ENCODE measurements around the gene ZSCAN26. TPM values are rescaled to one million over a fixed set of nuclear protein-coding genes. Genes with fewer than 3 reads are reported as not detected.
"Not testable (repeated sequence)": the region's sequence is repeated elsewhere in the genome, so short reads cannot be mapped to it uniquely, and the experiment has no call there.

The ZSCAN26 gene
- polyA plus RNA-seq, 1 donor from 2014 or later, result 91.2 TPM

DNA sequence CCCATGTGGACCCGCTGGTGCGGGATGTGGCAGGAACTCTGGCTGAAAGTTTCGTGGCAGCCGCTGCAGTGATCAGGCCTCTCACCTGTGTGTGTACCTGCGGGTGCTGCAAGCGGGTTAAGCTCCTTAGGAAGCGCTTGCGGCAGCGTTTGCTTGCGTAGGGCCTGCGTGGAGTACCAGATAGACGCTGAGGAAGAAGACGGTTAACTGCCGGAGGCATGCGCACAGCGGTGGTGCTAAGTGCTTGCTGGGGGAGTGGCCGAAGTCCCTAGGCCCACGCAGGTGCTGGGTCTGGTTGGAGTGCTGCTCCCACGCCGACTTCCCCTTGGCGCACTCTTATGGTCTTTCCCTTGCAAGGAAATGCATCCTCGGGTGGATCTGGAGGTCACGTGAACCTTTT is 46.0 kb downstream of the ZSCAN26 start:
- H3K4me3 ChIP-seq (ENCODE audit: low read length), result no peak overlapping the region

DNA sequence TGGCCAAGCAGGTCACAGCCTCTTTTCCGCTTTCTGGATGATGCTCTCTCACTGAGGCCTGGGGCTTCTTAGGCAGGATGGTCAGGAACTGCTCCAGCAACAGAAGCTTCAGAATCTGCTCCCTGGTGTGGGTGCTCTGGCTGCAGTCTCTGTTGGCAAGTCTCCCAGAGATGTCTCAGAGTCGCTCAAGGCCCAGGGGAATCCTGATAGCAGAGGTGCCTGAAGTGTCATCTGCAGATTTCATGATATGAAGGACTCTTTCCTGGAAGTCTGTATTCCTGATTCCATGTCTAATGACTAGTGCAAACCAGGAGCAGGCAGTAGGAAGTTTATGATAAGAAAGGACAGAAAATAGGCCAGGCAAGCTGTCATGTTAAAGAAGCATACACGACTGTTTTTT is 48.7 kb downstream of the ZSCAN26 start:
- H3K4me3 ChIP-seq (ENCODE audit: low read length), result no peak overlapping the region
- no peaks in the 10 kb centered on the region for H3K36me3 ChIP-seq (ENCODE audit: insufficient read depth, low read length)
- no peak for TF ChIP-seq TAF1 (IDR thresholded peaks at IDR 0.05; ENCODE audit: low read depth)
- TF ChIP-seq EZH2 (IDR thresholded peaks at IDR 0.05; ENCODE audit: borderline replicate concordance, insufficient read depth, low read length, poor library complexity, severe bottlenecking), result no peak
- no peaks in the 10 kb centered on the region for H4K20me1 ChIP-seq (ENCODE audit: insufficient read depth)
- H3F3A ChIP-seq (ENCODE audit: insufficient read depth, low read length, poor library complexity, severe bottlenecking), result no peaks in the 10 kb centered on the region
- no peaks in the 10 kb centered on the region for H3K27me3 ChIP-seq (ENCODE audit: insufficient read depth, low read depth, low read length)
- no peak overlapping the region for H2AFZ ChIP-seq (ENCODE audit: low read depth, low read length)
- H3K4me2 ChIP-seq (ENCODE audit: low read length), result no peak overlapping the region
- no peaks in the 10 kb centered on the region for H3K9me3 ChIP-seq (ENCODE audit: low read length)
- no peaks in the 10 kb centered on the region for H3K9me2 ChIP-seq (ENCODE audit: insufficient read depth, low read length)
- H3K79me2 ChIP-seq (replicated peaks; ENCODE audit: insufficient read depth, low read length), result no peaks in the 10 kb centered on the region
- H3K27ac ChIP-seq (ENCODE audit: low read length), result no peak overlapping the region
- H3K9ac ChIP-seq (ENCODE audit: low read length), result no peak overlapping the region

More for the DNA sequence above, 46.0 kb downstream of the ZSCAN26 start:
- Histone ChIP-seq H4K20me1 (ENCODE audit: insufficient read depth) (no peaks in the 10 kb centered on the region), H3K79me2 (replicated peaks; ENCODE audit: insufficient read depth, low read length) (no peaks in the 10 kb centered on the region), H2AFZ (ENCODE audit: low read depth, low read length) (no peak overlapping the region), H3K9ac (ENCODE audit: low read length) (no peak overlapping the region), H3K36me3 (ENCODE audit: insufficient read depth, low read length) (no peaks in the 10 kb centered on the region), H3K4me2 (ENCODE audit: low read length) (no peak overlapping the region), H3F3A (ENCODE audit: insufficient read depth, low read length, poor library complexity, severe bottlenecking) (no peaks in the 10 kb centered on the region), H3K9me3 (ENCODE audit: low read length) (no peaks in the 10 kb centered on the region), H3K27ac (ENCODE audit: low read length) (no peak overlapping the region), H3K27me3 (ENCODE audit: insufficient read depth, low read depth, low read length) (no peaks in the 10 kb centered on the region), H3K9me2 (ENCODE audit: insufficient read depth, low read length) (no peaks in the 10 kb centered on the region)
- no peak for TF ChIP-seq POLR2AphosphoS5 (IDR thresholded peaks at IDR 0.05)
- no peak for TF ChIP-seq EP300 (conservative IDR thresholded peaks at IDR 0.05; ENCODE audit: poor library complexity, severe bottlenecking)
- TF ChIP-seq TAF1 (IDR thresholded peaks at IDR 0.05; ENCODE audit: low read depth), result no peak
- TF ChIP-seq EZH2 (IDR thresholded peaks at IDR 0.05; ENCODE audit: borderline replicate concordance, insufficient read depth, low read length, poor library complexity, severe bottlenecking), result no peak
- TF ChIP-seq MXI1 (conservative IDR thresholded peaks at IDR 0.05; ENCODE audit: poor library complexity, severe bottlenecking), result no peak
- TF ChIP-seq SMC3 (conservative IDR thresholded peaks at IDR 0.05; ENCODE audit: poor library complexity), result no peak
- TF ChIP-seq, protein P1, sequence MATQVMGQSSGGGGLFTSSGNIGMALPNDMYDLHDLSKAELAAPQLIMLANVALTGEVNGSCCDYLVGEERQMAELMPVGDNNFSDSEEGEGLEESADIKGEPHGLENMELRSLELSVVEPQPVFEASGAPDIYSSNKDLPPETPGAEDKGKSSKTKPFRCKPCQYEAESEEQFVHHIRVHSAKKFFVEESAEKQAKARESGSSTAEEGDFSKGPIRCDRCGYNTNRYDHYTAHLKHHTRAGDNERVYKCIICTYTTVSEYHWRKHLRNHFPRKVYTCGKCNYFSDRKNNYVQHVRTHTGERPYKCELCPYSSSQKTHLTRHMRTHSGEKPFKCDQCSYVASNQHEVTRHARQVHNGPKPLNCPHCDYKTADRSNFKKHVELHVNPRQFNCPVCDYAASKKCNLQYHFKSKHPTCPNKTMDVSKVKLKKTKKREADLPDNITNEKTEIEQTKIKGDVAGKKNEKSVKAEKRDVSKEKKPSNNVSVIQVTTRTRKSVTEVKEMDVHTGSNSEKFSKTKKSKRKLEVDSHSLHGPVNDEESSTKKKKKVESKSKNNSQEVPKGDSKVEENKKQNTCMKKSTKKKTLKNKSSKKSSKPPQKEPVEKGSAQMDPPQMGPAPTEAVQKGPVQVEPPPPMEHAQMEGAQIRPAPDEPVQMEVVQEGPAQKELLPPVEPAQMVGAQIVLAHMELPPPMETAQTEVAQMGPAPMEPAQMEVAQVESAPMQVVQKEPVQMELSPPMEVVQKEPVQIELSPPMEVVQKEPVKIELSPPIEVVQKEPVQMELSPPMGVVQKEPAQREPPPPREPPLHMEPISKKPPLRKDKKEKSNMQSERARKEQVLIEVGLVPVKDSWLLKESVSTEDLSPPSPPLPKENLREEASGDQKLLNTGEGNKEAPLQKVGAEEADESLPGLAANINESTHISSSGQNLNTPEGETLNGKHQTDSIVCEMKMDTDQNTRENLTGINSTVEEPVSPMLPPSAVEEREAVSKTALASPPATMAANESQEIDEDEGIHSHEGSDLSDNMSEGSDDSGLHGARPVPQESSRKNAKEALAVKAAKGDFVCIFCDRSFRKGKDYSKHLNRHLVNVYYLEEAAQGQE (IDR thresholded peaks at IDR 0.05; ENCODE audit: borderline replicate concordance), result no peak
- TF ChIP-seq RAD21 (conservative IDR thresholded peaks at IDR 0.05), result no peak
- TF ChIP-seq, protein P2, sequence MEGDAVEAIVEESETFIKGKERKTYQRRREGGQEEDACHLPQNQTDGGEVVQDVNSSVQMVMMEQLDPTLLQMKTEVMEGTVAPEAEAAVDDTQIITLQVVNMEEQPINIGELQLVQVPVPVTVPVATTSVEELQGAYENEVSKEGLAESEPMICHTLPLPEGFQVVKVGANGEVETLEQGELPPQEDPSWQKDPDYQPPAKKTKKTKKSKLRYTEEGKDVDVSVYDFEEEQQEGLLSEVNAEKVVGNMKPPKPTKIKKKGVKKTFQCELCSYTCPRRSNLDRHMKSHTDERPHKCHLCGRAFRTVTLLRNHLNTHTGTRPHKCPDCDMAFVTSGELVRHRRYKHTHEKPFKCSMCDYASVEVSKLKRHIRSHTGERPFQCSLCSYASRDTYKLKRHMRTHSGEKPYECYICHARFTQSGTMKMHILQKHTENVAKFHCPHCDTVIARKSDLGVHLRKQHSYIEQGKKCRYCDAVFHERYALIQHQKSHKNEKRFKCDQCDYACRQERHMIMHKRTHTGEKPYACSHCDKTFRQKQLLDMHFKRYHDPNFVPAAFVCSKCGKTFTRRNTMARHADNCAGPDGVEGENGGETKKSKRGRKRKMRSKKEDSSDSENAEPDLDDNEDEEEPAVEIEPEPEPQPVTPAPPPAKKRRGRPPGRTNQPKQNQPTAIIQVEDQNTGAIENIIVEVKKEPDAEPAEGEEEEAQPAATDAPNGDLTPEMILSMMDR (IDR thresholded peaks at IDR 0.05; ENCODE audit: poor library complexity, severe bottlenecking), result no peak

DNA sequence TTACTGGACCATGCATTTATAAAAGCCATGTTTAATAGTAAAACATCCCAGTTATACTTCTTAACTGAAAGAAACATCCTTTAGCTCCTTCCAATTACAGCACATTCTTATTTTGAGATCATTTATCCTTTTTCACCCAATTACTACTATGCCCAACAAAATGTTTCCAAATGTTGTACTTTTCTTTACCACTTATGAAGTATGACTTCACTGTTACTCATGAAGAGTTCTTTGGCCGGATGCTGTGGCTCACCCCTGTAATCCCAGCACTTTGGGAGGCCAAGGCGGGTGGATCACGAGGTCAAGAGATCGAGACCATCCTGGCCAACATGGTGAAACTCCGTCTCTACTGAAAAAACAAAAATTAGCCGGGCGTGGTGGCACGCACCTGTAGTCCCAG is 50.9 kb downstream of the ZSCAN26 start:
- not testable (repeated sequence) for H3K9me3 ChIP-seq (ENCODE audit: low read length); H3F3A ChIP-seq (ENCODE audit: insufficient read depth, low read length, poor library complexity, severe bottlenecking); H3K27ac ChIP-seq (ENCODE audit: low read length); H3K9me2 ChIP-seq (ENCODE audit: insufficient read depth, low read length); H3K79me2 ChIP-seq (replicated peaks; ENCODE audit: insufficient read depth, low read length); H3K4me2 ChIP-seq (ENCODE audit: low read length); H3K4me3 ChIP-seq (ENCODE audit: low read length); H4K20me1 ChIP-seq (ENCODE audit: insufficient read depth); H2AFZ ChIP-seq (ENCODE audit: low read depth, low read length); H3K36me3 ChIP-seq (ENCODE audit: insufficient read depth, low read length); H3K27me3 ChIP-seq (ENCODE audit: insufficient read depth, low read depth, low read length); H3K9ac ChIP-seq (ENCODE audit: low read length)
